ENCODE measurements around the gene KLHL22. TPM values are rescaled to one million over a fixed set of nuclear protein-coding genes. Genes with fewer than 3 reads are reported as not detected.
A peak's percentile ranks its signal among the peaks of the same experiment; 100 is the strongest.
"Not testable (repeated sequence)": the region's sequence is repeated elsewhere in the genome, so short reads cannot be mapped to it uniquely, and the experiment has no call there.

KLHL22 gene, protein sequence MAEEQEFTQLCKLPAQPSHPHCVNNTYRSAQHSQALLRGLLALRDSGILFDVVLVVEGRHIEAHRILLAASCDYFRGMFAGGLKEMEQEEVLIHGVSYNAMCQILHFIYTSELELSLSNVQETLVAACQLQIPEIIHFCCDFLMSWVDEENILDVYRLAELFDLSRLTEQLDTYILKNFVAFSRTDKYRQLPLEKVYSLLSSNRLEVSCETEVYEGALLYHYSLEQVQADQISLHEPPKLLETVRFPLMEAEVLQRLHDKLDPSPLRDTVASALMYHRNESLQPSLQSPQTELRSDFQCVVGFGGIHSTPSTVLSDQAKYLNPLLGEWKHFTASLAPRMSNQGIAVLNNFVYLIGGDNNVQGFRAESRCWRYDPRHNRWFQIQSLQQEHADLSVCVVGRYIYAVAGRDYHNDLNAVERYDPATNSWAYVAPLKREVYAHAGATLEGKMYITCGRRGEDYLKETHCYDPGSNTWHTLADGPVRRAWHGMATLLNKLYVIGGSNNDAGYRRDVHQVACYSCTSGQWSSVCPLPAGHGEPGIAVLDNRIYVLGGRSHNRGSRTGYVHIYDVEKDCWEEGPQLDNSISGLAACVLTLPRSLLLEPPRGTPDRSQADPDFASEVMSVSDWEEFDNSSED
- 10 to 100 TPM; 19.9 to 35.5 (median 27.3) TPM for total RNA-seq

DNA sequence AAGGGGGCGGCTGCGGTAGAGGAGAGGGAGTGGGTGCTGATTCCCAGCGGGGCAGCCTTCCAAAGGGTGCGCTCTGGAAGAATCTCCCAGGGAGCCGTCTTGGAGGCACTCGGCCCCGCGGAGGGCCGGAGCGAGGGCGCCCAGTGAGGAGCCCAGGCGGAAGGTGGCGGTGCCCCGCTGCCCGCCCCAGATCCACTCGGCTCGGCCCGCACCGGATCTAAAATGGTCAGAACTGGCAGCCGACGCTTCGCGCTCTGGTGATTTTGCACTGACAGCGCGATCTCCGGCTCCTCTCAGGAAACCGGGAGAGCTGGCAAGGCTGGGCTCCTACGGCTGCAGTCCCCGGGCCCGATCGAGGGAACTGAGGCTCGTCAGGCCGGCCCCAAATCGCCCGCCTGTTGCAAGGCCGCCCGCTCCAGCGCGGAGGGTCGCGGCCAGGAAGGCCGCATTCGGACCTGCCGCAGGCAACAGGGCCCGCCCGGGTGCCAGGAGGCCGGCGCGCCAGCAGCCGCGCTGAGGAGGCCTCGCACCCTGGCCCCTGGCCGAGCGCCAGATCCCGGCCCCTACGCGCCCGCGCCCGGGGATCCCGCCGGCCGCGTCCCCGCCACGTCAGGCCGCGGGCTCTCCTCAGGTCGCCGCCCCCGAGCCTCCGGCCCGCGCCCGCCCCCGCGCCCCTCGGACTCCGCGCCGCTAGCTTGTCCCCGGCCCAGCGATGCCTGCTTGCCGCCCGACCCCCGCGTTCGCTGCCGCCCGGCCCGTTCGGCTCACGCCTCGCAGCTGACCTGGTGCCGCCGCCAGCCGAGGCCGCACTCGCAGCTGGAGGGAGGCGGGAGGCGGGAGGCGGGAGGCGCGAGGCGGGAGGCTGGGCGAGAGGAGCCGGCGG, at the start of gene KLHL22:
TSS of gene KLHL22 (minus strand) at position 818 of the 883 bp plus-strand sequence. CDS start 6,584 bp downstream, outside the sequence.
- intact Hi-C loops (cut with DNase I): loop anchor here (5.0 kb wide), 2 partner anchors 38 to 58 kb away; partner anchors contain the start of gene SCARF2
- 6% methylated on average over 6 of the region's 108 CpGs for WGBS

DNA sequence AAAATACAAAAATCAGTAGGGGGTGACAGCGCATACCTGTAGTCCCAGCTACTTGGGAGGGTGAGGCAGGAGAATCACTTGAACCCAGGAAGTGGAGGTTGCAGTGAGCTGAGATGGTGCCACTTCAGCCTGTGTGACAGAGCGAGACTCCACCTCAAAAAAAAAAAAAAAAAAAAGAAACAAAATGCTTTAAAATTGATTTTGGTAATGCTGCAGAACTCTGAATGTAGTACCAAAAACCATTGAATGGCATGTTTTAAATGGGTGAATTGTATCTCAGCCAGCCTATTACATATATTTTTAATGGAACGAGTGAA, 49.7 kb upstream of the KLHL22 start:
- DNase-seq (ENCODE audit: extremely low spot score); H3K4me3 ChIP-seq; H3K27ac ChIP-seq (replicated peaks in 1 of 4); intact Hi-C loops (cut with DNase I); H3K9me3 ChIP-seq; H3K27me3 ChIP-seq: not testable (repeated sequence)
- Histone ChIP-seq H3K36me3 (peaks cover 0 to 31% (median 13%) of the 10 kb centered on the region in 4 donors), H3K4me1 (peaks cover 17 to 43% (median 35%) of the 10 kb centered on the region in 4 donors)
- 66% methylated on average over 3 of the region's 3 CpGs for WGBS

More for the DNA sequence above, at the start of gene KLHL22:
- TF ChIP-seq POLR2AphosphoS5 (IDR thresholded peaks at IDR 0.05) (no peak), POLR2A (IDR thresholded peaks at IDR 0.05; ENCODE audit: low read depth) (no peak), EP300 (IDR thresholded peaks at IDR 0.05) (no peak), CTCF (IDR thresholded peaks at IDR 0.05) (no peak)
- Histone ChIP-seq H3K27ac (replicated peaks in 1 of 4) (peak within 1 kb of the TSS; percentile 93 to 98 (median 96)), H3K36me3 (peaks cover 0 to 10% (median 8%) of the 10 kb centered on the region in 4 donors), H3K27me3 (no peaks in the 10 kb centered on the region), H3K4me1 (peaks cover 17 to 59% (median 44%) of the 10 kb centered on the region in 4 donors), H3K9me3 (no peaks in the 10 kb centered on the region), H3K4me3 (peak within 1 kb of the TSS; percentile 66 to 89 (median 78))
- no peak for DNase-seq (ENCODE audit: extremely low spot score)

DNA sequence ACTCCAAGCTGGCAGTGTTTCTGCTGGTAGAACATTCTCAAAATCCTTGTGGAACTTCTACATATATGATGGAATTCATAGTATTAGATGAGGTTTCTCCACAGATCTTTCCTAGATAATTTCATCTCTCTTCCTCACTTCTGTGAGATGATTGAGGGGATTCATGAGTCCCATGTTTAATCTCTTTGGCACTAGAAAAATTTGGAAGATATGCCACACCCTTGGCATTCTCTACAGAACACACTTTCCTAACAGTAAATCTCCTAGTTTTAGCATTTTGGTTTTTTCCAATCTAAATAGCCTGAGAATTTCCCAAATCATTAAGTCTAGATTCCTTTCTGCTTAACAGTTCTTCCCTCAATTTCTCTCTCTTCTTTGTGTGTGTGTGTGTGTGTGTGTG, 47.1 kb upstream of the KLHL22 start:
- H3K27ac ChIP-seq (replicated peaks in 1 of 4): no peak overlapping the region
- H3K4me1 ChIP-seq: peaks cover 0 to 19% (median 15%) of the 10 kb centered on the region in 4 donors
- no peak for DNase-seq (ENCODE audit: extremely low spot score)
- intact Hi-C loops (cut with DNase I): no loop called here
- H3K27me3 ChIP-seq: no peaks in the 10 kb centered on the region
- H3K9me3 ChIP-seq: no peaks in the 10 kb centered on the region
- H3K36me3 ChIP-seq: peaks cover 11 to 51% (median 28%) of the 10 kb centered on the region in 4 donors
- no peak for TF ChIP-seq POLR2A (IDR thresholded peaks at IDR 0.05; ENCODE audit: low read depth)
- TF ChIP-seq EP300 (IDR thresholded peaks at IDR 0.05): no peak
- TF ChIP-seq CTCF (IDR thresholded peaks at IDR 0.05): no peak
- no peak for TF ChIP-seq POLR2AphosphoS5 (IDR thresholded peaks at IDR 0.05)
- H3K4me3 ChIP-seq: no peak overlapping the region

- Histone ChIP-seq H3K4me3 (no peak overlapping the region), H3K4me1 (peaks cover 5 to 19% (median 13%) of the 10 kb centered on the region in 4 donors), H3K36me3 (peaks cover 16 to 58% (median 35%) of the 10 kb centered on the region in 4 donors), H3K27me3 (no peaks in the 10 kb centered on the region), H3K9me3 (no peaks in the 10 kb centered on the region), H3K27ac (replicated peaks in 1 of 4) (no peak overlapping the region)
- intact Hi-C loops (cut with DNase I): no loop called here
- DNase-seq (ENCODE audit: extremely low spot score): no peak
- TF ChIP-seq POLR2AphosphoS5 (IDR thresholded peaks at IDR 0.05): no peak
- no peak for TF ChIP-seq EP300 (IDR thresholded peaks at IDR 0.05)
- no peak for TF ChIP-seq POLR2A (IDR thresholded peaks at IDR 0.05; ENCODE audit: low read depth)
- no peak for TF ChIP-seq CTCF (IDR thresholded peaks at IDR 0.05)
- WGBS: 95% methylated on average over 3 of the region's 3 CpGs
These were observed 46.5 kb upstream of the KLHL22 start for GRCh38 chr22:20542055-20542454.

DNA sequence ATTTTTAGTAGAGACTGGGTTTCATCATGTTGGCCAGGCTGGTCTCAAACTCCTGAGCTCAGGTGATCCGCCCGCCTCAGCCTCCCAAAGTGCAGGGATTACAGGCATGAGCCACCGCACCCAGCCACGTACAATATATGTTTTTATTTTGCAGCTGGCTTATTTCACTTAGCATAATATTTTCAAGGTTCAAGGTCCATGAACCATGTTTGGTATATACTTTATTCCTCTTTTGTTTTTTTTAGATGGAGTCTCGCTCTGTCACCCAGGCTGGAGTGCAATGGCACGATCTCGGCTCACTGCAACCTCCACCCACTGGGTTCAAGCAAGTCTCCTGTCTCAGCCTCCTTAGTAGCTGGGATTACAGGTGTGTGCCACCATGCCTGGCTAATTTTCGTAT, 43.3 kb upstream of the KLHL22 start:
- Histone ChIP-seq H3K36me3 (peaks cover 19 to 50% (median 33%) of the 10 kb centered on the region in 4 donors), H3K4me1 (peaks cover 18 to 26% (median 25%) of the 10 kb centered on the region in 4 donors)
- H3K27ac ChIP-seq (replicated peaks in 1 of 4); H3K9me3 ChIP-seq; DNase-seq (ENCODE audit: extremely low spot score); intact Hi-C loops (cut with DNase I); H3K4me3 ChIP-seq; H3K27me3 ChIP-seq: not testable (repeated sequence)
- 95% methylated on average over 8 of the region's 8 CpGs for WGBS

All from esophagus muscularis mucosa (tissue), 4 donors.